Measurements from ENCODE around the gene SLK.

The SLK gene

GRCh38 chr10:103922659-103923058 lies 44.3 kb upstream of the SLK start:
- no peak for DNase-seq (ENCODE audit: insufficient read length, low spot score)
- no peak for FAIRE-seq
- no peak for TF ChIP-seq CTCF (IDR thresholded peaks at IDR 0.05; ENCODE audit: insufficient read depth, missing control alignments)

DNA sequence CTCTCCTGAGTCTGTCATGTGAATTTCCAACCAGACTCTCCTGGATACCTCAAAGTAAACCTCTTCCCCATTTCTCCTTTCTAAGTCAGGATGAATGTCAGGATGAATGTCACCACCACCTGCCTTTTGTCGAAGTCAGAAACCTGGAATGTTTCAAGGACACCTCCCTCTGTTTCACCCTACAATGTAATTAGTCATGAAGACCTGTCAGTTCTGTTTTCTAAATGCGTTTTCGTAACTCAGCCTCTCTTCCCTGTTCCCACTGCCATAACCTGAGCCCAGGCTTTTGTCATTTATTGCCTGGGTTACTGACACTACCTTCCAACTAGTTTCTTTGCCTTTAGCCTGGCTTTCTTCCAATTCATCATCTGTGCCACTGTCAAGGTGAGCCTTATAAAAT lies 43.4 kb upstream of the SLK start:
- FAIRE-seq (no peak), DNase-seq (ENCODE audit: insufficient read length, low spot score) (no peak)
- no peak for TF ChIP-seq CTCF (IDR thresholded peaks at IDR 0.05; ENCODE audit: insufficient read depth, missing control alignments)

DNA sequence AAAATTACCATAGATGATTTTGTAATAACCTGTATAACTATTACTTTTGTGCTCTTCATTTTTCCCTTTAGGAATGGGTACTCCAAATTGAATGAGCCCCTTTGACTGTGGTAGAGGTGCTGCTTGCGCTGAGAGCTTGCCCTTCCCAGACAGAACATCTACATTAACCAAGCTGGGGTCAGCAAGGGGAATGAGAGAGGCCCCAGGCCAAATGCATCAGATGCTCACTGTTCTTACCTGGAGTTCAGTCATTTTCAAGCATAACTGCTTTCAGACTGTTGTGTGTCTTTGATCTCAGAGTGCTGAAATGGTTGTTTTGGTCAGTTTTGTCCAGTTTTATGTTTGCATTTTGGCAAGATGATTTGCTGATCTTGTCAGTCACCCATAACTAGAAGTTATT lies 41.3 kb upstream of the SLK start:
- no peak for TF ChIP-seq CTCF (IDR thresholded peaks at IDR 0.05; ENCODE audit: insufficient read depth, missing control alignments)
- no peak for DNase-seq (ENCODE audit: insufficient read length, low spot score)
- FAIRE-seq = no peak

- FAIRE-seq (no peak), DNase-seq (ENCODE audit: insufficient read length, low spot score) (no peak)
- no peak for TF ChIP-seq CTCF (IDR thresholded peaks at IDR 0.05; ENCODE audit: insufficient read depth, missing control alignments)
Measured at GRCh38 chr10:103926722-103927319, 40.1 kb upstream of the SLK start.

- DNase-seq (ENCODE audit: insufficient read length, low spot score) (no peak), FAIRE-seq (peak; percentile 11)
- TF ChIP-seq CTCF (IDR thresholded peaks at IDR 0.05; ENCODE audit: insufficient read depth, missing control alignments) = no peak
Measured at GRCh38 chr10:103928784-103929183, 38.2 kb upstream of the SLK start.

- FAIRE-seq (peak; percentile 94), DNase-seq (ENCODE audit: insufficient read length, low spot score) (no peak)
- TF ChIP-seq CTCF (IDR thresholded peaks at IDR 0.05; ENCODE audit: insufficient read depth, missing control alignments) = no peak
Measured at GRCh38 chr10:103929381-103929921, 37.5 kb upstream of the SLK start.

GRCh38 chr10:103930449-103930848 lies 36.5 kb upstream of the SLK start:
- TF ChIP-seq CTCF (IDR thresholded peaks at IDR 0.05; ENCODE audit: insufficient read depth, missing control alignments) = no peak
- peak; percentile 38 for FAIRE-seq
- no peak for DNase-seq (ENCODE audit: insufficient read length, low spot score)

Data from D721Med (cell line).